ENCODE measurements around the gene RERE.
"Not testable (repeated sequence)": the region's sequence is repeated elsewhere in the genome, so short reads cannot be mapped to it uniquely, and the experiment has no call there.

The RERE gene

GRCh38 chr1:8464377-8464776 lies 353.1 kb downstream of the RERE start:
- DNase-seq, result no peak

GRCh38 chr1:8463144-8463927 lies 354.1 kb downstream of the RERE start:
- DNase-seq, result peak; percentile 63

- no peak for DNase-seq
Observed at GRCh38 chr1:8462371-8462892, 355.0 kb downstream of the RERE start.

GRCh38 chr1:8461351-8462110 lies 355.9 kb downstream of the RERE start:
- DNase-seq, result peak; percentile 15

GRCh38 chr1:8460784-8461183 lies 356.7 kb downstream of the RERE start:
- DNase-seq, result no peak

- DNase-seq, result no peak
Observed at GRCh38 chr1:8460132-8460544, 357.3 kb downstream of the RERE start.

GRCh38 chr1:8458607-8459006 lies 358.8 kb downstream of the RERE start:
- DNase-seq, result no peak

GRCh38 chr1:8457760-8458381 lies 359.6 kb downstream of the RERE start:
- no peak for DNase-seq

GRCh38 chr1:8456991-8457390 lies 360.4 kb downstream of the RERE start:
- DNase-seq, result no peak

GRCh38 chr1:8456308-8456912 lies 361.0 kb downstream of the RERE start:
- DNase-seq, result no peak

GRCh38 chr1:8455700-8456307 lies 361.6 kb downstream of the RERE start:
- DNase-seq, result no peak

- no peak for DNase-seq
Observed at GRCh38 chr1:8450312-8450711, 367.1 kb downstream of the RERE start.

- peak; percentile 25 for DNase-seq
Observed at GRCh38 chr1:8448911-8449661, 368.4 kb downstream of the RERE start.

GRCh38 chr1:8448505-8448904 lies 368.9 kb downstream of the RERE start:
- not testable (repeated sequence) for DNase-seq

- DNase-seq, result no peak
Observed at GRCh38 chr1:8447616-8448150, 369.8 kb downstream of the RERE start.

- not testable (repeated sequence) for DNase-seq
Observed at GRCh38 chr1:8446119-8446518, 371.3 kb downstream of the RERE start.

GRCh38 chr1:8443558-8444194 lies 373.8 kb downstream of the RERE start:
- no peak for DNase-seq

GRCh38 chr1:8441426-8441825 lies 376.0 kb downstream of the RERE start:
- DNase-seq, result no peak

GRCh38 chr1:8439015-8439702 lies 378.3 kb downstream of the RERE start:
- no peak for DNase-seq

- no peak for DNase-seq
Observed at GRCh38 chr1:8438489-8438888, 379.0 kb downstream of the RERE start.

Measured in CD4-positive, alpha-beta T cell treated with Interleukin-17A for 4 hours (primary cell).